Urinary bladder (tissue), 4 donors: ENCODE measurements around the gene RPTOR. TPM values are rescaled to one million over a fixed set of nuclear protein-coding genes. Genes with fewer than 3 reads are reported as not detected.
A peak's percentile ranks its signal among the peaks of the same experiment; 100 is the strongest.
"Not testable (repeated sequence)": the region's sequence is repeated elsewhere in the genome, so short reads cannot be mapped to it uniquely, and the experiment has no call there.

Experiments used
- DNase-seq: peaks from one replicate; pipeline ENCODE4 v3.0.0-alpha.2; 2015; ENCODE audit errors: extremely low spot score
- H3K27ac ChIP-seq: one replicate; pipeline ENCODE4 v1.5.1; 2013; ENCODE audit warnings: low read depth, mild to moderate bottlenecking, moderate library complexity
- H3K36me3 ChIP-seq: one replicate; pipeline ENCODE4 v1.6.1; 2013; ENCODE audit warnings: mild to moderate bottlenecking, moderate library complexity; ENCODE audit not compliant: insufficient read depth
- H3K4me1 ChIP-seq: one replicate; pipeline ENCODE4 v1.6.1; 2013; ENCODE audit warnings: mild to moderate bottlenecking, moderate library complexity; ENCODE audit not compliant: insufficient read depth
- H3K4me3 ChIP-seq: one replicate; pipeline ENCODE4 v1.5.1; 2013; ENCODE audit warnings: low read depth, low read length
- WGBS: extraction: QIAGEN DNeasy Blood & Tissue Kit; methylation state at CpG from one replicate; pipeline ENCODE4 v1.1.7; 2013; 5-methylcytosine and 5-hydroxymethylcytosine counted together
- polyA plus RNA-seq: library from polyadenylated mRNA; stranded (reverse); fragments of 200-250 nt; gene quantifications from one replicate; pipeline ENCODE4 v1.2.3, GENCODE V29; 2013
- total RNA-seq: library from RNA; depleted of rRNA; stranded (reverse); fragments of >200 nt; gene quantifications from one replicate; pipeline ENCODE4 v1.2.3, GENCODE V29; 2014
- donor health status: healthy with polysubstance abuse.
- donor health status: healthy.

RPTOR gene
- total and polyA plus RNA-seq, 2 donors = 23.5 to 54.1 TPM

GRCh38 chr17:80793421-80793820 lies 248.8 kb downstream of the RPTOR start:
- no peak overlapping the region for H3K4me3 ChIP-seq
- H3K27ac ChIP-seq = peak overlapping the region; percentile 69
- 81% methylated on average over 12 of the region's 12 CpGs for WGBS
- H3K4me1 ChIP-seq = peaks cover 1% of the 10 kb centered on the region
- no peak for DNase-seq
- no peaks in the 10 kb centered on the region for H3K36me3 ChIP-seq

DNA sequence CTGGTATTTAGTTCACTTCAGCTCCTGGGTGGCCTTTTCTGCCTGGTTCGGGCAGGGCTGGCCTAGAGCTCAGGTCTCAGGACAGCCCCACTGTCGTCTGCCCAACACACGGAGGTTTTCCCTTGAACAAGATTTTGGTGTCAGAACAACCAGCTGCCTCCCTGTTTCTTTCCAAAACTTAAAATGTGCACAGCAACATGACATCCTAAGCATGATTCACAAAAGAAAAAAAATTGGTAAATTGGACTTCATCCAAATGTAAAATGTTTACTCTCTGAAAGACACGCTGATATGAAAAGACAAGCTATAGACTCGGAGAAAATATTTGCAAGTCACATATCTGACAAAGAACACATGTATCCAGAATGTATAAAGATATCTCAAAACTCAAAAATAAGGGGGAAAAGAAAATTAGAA lies 249.2 kb downstream of the RPTOR start:
- peaks cover 1% of the 10 kb centered on the region for H3K4me1 ChIP-seq
- no peak overlapping the region for H3K4me3 ChIP-seq
- 37% methylated on average over 5 of the region's 5 CpGs for WGBS
- H3K36me3 ChIP-seq = no peaks in the 10 kb centered on the region
- no peak for DNase-seq
- H3K27ac ChIP-seq = peak overlapping the region; percentile 69

DNA sequence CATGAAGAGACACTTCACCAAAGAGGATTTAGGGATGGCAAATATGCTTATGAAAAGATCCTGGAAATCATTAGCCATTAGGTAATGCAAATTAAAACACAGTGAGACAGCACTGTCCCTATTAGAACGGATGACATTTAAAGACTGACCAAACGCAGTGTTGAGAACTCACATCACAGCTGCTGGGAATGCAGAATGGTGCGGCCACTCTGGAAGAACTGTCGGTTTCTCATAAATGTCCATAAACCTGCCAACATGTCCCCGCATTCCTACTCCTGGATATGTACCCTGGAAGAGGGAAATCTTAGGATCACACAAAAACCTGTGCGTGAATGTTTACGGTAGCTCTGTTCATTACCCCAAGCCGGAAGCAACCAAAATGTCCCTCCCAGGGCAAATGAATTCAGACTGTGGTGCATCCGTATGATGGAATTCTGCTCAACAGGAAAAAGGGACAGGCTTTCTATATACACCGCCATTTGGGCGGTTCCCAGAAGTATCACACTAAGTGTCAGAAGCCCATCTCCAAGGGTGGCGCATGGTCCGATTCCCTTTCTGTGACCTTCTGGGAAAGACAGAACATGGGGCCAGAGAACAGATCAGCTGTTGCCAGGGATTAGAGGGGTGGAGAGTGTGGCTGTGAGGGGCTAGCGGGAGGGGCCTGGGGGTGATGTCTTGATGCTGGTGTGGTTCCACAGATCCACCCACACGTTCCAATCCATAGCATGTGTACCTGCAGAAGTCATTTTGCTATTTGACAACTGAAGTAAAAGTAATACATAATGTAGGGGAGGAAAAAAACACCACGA lies 249.8 kb downstream of the RPTOR start:
- H3K4me1 ChIP-seq = peaks cover 1% of the 10 kb centered on the region
- whole genome bisulfite sequencing = 64% methylated on average over 16 of the region's 16 CpGs

DNA sequence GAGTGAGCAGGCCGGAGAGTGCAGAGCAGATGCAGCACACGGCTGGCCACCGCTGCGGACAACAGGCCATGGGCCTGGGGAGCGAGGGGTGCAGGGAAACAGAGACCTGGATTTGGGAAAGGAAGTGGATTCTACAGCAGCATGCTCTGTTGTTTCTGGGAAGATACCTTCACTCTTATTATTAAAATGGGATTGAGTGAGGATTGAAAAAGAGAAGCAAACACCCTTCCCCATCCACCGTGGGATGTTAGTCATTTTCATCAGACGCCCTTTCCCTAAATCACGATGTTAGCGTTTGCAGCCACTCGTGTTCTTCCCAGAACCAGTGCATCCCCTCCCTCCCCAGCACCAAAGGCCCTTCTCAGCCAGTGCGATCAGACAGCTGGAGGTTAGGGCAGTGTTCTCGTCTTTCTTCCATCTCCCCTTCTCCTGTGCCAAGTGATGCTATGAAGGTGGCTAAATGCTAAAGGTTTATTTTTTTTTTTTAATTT lies 250.5 kb downstream of the RPTOR start:
- Histone ChIP-seq H3K27ac (peak overlapping the region; percentile 39), H3K4me1 (peaks cover 1% of the 10 kb centered on the region), H3K36me3 (no peaks in the 10 kb centered on the region), H3K4me3 (no peak overlapping the region)
- 75% methylated on average over 12 of the region's 12 CpGs for WGBS
- DNase-seq = no peak

More for the DNA sequence above, 249.8 kb downstream of the RPTOR start:
- Histone ChIP-seq H3K36me3 (no peaks in the 10 kb centered on the region), H3K4me3 (no peak overlapping the region), H3K27ac (no peak overlapping the region)
- DNase-seq = no peak

DNA sequence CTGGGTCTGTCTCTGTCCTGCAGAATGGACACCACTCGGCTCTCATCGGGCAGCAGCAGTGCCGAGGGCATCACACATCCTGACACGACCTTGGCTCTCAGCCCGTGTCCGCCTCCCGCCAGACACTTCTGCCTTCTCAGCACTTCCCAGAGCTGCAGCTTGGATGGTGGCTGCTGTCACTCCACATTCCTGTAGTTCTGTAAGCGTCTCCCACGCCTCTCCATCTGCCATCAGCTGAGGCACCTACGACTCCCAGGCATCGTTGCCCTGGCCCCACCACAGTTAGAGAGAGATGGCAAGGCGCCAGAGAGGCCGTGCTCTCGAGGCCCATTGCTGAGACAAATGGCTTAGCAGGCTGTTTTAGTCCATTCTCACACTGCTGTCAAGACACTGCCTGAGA lies 251.1 kb downstream of the RPTOR start:
- Histone ChIP-seq H3K4me3 (no peak overlapping the region), H3K27ac (no peak overlapping the region), H3K36me3 (no peaks in the 10 kb centered on the region), H3K4me1 (peaks cover 1% of the 10 kb centered on the region)
- WGBS = 45% methylated on average over 14 of the region's 14 CpGs
- no peak for DNase-seq

DNA sequence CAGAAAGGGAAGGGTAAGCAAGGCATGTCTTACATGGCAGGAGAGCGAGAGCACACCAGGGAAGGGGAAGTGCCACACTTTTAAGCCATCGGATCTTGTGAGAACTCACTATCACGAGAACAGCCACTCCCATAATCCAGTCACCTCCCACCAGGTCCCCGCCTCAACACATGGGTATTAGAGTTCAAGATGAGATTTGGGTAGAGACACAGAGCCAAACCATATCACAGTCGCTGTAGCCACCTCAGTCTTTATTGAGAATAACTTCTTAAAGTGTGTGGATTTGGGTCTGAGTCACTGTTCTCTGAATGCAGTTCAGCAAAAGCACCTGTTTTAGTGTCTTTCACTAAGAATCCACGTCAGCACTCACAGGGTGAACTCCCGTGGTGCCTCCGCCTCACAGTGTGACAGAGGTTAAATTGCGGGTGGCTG lies 251.8 kb downstream of the RPTOR start:
- no peaks in the 10 kb centered on the region for H3K36me3 ChIP-seq

GRCh38 chr17:80797222-80797621 lies 252.6 kb downstream of the RPTOR start:
- not testable (repeated sequence) for DNase-seq, H3K27ac ChIP-seq, H3K36me3 ChIP-seq, H3K4me1 ChIP-seq, H3K4me3 ChIP-seq
- 98% methylated on average over 5 of the region's 5 CpGs for WGBS

More for the DNA sequence above, 251.8 kb downstream of the RPTOR start:
- DNase-seq = no peak
- WGBS = 77% methylated on average over 9 of the region's 9 CpGs
- Histone ChIP-seq H3K4me1 (peaks cover 1% of the 10 kb centered on the region), H3K4me3 (no peak overlapping the region), H3K27ac (no peak overlapping the region)

DNA sequence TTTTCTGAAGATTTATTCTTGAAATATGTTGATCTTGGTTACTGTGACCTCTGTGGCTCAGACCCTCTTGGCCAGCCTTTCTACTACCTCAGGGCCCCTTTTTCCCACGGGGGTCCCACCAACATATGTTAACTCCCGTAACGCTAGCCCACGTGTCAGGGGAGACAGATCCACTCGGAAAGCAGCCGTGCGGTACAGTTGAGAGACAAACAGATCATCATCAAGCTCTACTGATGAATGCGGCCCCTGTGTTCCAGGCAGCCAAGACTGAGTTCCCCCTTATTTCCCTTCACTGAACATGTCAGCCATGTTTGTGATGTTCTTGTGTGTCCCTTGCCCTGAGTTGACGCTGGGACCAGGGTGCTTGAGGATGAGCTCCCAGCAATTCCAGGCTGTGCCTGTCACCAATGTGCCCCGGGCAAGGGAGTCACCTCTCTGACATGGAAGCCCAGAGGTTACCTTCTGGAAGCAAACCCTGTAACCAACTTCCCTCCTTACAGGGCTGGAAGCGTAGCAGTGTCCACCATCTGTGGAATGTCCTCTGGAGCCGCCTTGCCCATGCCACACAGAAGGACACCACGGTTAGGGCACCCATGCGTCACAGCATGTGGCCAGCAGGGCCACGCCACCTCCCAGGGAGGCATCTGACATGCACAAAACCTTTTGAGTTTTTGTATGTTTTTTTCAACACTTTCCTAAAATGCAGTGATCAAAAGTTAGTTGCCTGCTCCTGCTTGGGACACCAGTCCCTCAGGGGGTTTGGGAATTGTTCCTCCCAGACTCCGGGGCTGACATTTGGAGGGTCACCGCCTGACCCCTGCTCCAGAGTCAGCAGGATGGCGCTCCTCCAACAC lies 253.3 kb downstream of the RPTOR start:
- no peak for DNase-seq
- H3K4me3 ChIP-seq = no peak overlapping the region
- WGBS = 94% methylated on average over 18 of the region's 18 CpGs
- no peaks in the 10 kb centered on the region for H3K36me3 ChIP-seq
- H3K4me1 ChIP-seq = peaks cover 1% of the 10 kb centered on the region
- no peak overlapping the region for H3K27ac ChIP-seq

GRCh38 chr17:80798595-80799537 lies 254.2 kb downstream of the RPTOR start:
- DNase-seq = no peak
- H3K36me3 ChIP-seq = no peaks in the 10 kb centered on the region
- peaks cover 1% of the 10 kb centered on the region for H3K4me1 ChIP-seq
- H3K4me3 ChIP-seq = no peak overlapping the region
- no peak overlapping the region for H3K27ac ChIP-seq
- 88% methylated on average over 25 of the region's 25 CpGs for WGBS

DNA sequence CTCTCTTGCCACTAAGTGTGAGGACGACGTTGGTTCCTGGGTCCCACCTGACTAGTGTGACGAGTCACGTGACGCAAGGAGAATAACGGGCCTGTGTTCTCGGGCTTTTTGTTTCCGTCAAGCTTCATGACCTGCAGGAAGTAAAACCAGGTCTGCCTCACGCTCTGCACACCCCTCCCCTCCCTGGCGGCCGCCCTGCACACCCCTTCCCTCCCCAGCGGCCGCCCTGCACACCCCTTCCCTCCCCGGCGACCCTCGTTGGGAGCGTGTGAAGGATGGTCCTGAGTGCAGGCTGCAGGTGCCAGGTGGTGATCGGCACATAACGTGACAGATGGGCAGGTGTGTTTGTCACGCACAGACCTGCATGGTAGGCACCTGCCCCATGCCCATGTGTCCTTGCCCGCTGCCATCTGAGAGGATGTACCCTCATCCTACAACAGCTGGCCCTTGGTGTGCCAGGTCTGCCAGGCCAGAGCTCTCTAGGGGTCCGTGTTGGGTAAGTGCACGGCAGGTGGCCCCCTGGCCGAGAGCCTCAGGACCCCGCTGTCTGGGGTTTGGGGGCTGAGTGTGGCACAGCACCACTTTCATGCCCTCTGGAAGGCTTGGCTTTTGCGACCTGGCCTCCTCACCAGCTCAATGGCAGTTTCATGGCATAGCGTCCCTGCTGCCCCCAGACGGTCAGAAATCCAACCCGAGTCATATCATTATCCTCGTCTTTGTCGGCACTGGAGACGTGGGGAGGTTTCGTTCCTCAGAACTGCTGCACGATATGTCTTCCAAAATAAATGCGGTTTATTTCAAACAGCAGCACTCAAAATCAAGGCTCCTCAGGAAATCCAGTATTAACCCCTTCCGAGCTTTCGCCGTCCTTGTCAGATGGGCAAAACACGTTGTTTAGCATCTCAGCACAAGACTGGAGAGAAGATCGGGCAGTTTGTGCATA lies 255.2 kb downstream of the RPTOR start:
- no peak for DNase-seq
- no peak overlapping the region for H3K4me3 ChIP-seq
- peaks cover 1% of the 10 kb centered on the region for H3K4me1 ChIP-seq
- H3K27ac ChIP-seq = no peak overlapping the region
- WGBS = 88% methylated on average over 40 of the region's 40 CpGs
- H3K36me3 ChIP-seq = no peaks in the 10 kb centered on the region

- H3K36me3 ChIP-seq = no peaks in the 10 kb centered on the region
- H3K4me3 ChIP-seq = no peak overlapping the region
- WGBS = 94% methylated on average over 18 of the region's 18 CpGs
- no peak overlapping the region for H3K27ac ChIP-seq
- no peaks in the 10 kb centered on the region for H3K4me1 ChIP-seq
- no peak for DNase-seq
These were observed 256.1 kb downstream of the RPTOR start for GRCh38 chr17:80800481-80801391.
